K562 (cell line): Measurements from ENCODE around the gene NDP. TPM values are rescaled to one million over a fixed set of nuclear protein-coding genes. Genes with fewer than 3 reads are reported as not detected.

ENCODE experiments used
- ATAC-seq: fragments of 200-7000 bp; cut with Tn5 transposase; 3 replicates; pipeline ENCODE4 v1.9.1; 2020; ENCODE audit warnings: moderate library complexity
- BruUV-seq: library from RNA; stranded (reverse); fragments of 400-500 nt; replicated peaks from 2 replicates; lab custom pipeline; 2021; lab: Mats Ljungman, UMichigan
- CTCF ChIA-PET: fragments of 300-600 bp; formaldehyde crosslinking; extraction: SDS; loops from one replicate; lab custom pipeline; 2021; ENCODE audit warnings: low intra/inter-chr PET ratio; lab: Yijun Ruan, JAX
- POLR2A ChIA-PET: fragments of 300-600, 350-650 bp; sonication (Branson Sonifier 250); formaldehyde crosslinking; extraction: SDS; loops from one replicate; lab custom pipeline; 2021; ENCODE audit warnings: antibody characterized with exemption, inconsistent platforms; lab: Yijun Ruan, JAX
- DNase-seq, 4 experiments: peaks; one replicate each; pipeline versions ENCODE4 v3.0.0 to v3.0.0-alpha.2; 2011 to 2018; ENCODE audit warnings: low spot score in 3 of 4, mixed read lengths in 3 of 4; ENCODE audit errors: extremely low read depth in 1 of 4
- FAIRE-seq: peaks from 2 replicates; lab custom pipeline; 2011; peaks lifted over from hg19 to GRCh38; lab: Jason Lieb, UNC
- H2AFZ ChIP-seq: 2 replicates; pipeline ENCODE4 v1.6.0; 2011; ENCODE audit warnings: low read depth, low read length, control low read depth, inconsistent platforms
- H3K27ac ChIP-seq: fragments of 200-600 bp; 3 replicates; pipeline ENCODE4 v1.8.0; 2011; ENCODE audit warnings: low read depth, mild to moderate bottlenecking, control low read depth, inconsistent platforms, low read length, moderate library complexity, mixed read lengths; ENCODE audit errors: extremely low read depth
- H3K27me3 ChIP-seq, 2 experiments: fragments of 300-600 bp in 1 of 2; 2 replicates in 1 of 2; 3 replicates in 1 of 2; pipeline versions ENCODE4 v1.6.0 to v1.8.0; 2011; ENCODE audit warnings: inconsistent platforms in 2 of 2, low read length in 2 of 2, mild to moderate bottlenecking in 1 of 2, mixed read lengths in 1 of 2, moderate library complexity in 1 of 2; ENCODE audit not compliant: control insufficient read depth in 2 of 2, insufficient read depth in 2 of 2
- H3K36me3 ChIP-seq: fragments of 300-600 bp; 3 replicates; pipeline ENCODE4 v1.8.0; 2011; ENCODE audit warnings: mild to moderate bottlenecking, low read length, inconsistent platforms; ENCODE audit not compliant: control insufficient read depth, insufficient read depth
- H3K4me1 ChIP-seq, 2 experiments: fragments of 200-600 bp in 1 of 2; replicated peaks in 1 of 2; 2 replicates in 1 of 2; 3 replicates in 1 of 2; pipeline versions ENCODE4 v1.5.1 to v1.8.0; 2011; ENCODE audit warnings: inconsistent platforms in 2 of 2, low read length in 2 of 2, mild to moderate bottlenecking in 1 of 2, mixed read lengths in 1 of 2, moderate library complexity in 1 of 2; ENCODE audit not compliant: control insufficient read depth in 2 of 2, insufficient read depth in 2 of 2
- H3K4me2 ChIP-seq: 2 replicates; pipeline ENCODE4 v1.6.1; 2011; ENCODE audit warnings: low read length, control low read depth, inconsistent platforms, mixed read lengths; ENCODE audit not compliant: insufficient read depth
- H3K4me3 ChIP-seq: fragments of 200-600 bp; sonication (generic), shearing (Covaris generic); 2 replicates; pipeline ENCODE4 v1.5.1; 2016; ENCODE audit warnings: control low read depth, inconsistent platforms
- H3K79me2 ChIP-seq: fragments of 200-600 bp; 3 replicates; pipeline ENCODE4 v1.8.0; 2011; ENCODE audit warnings: low read length, inconsistent platforms; ENCODE audit not compliant: control insufficient read depth, insufficient read depth
- H3K9ac ChIP-seq, 2 experiments: 2 replicates each; pipeline versions ENCODE4 v1.6.0 to v1.6.1; 2011; ENCODE audit warnings: low read depth in 2 of 2, low read length in 2 of 2, control low read depth in 1 of 2, inconsistent platforms in 1 of 2, mild to moderate bottlenecking in 1 of 2, mixed read lengths in 1 of 2; ENCODE audit not compliant: insufficient read depth in 1 of 2
- H3K9me1 ChIP-seq: one replicate; pipeline ENCODE4 v1.6.0; 2011; ENCODE audit warnings: inconsistent platforms, mild to moderate bottlenecking, low read length, moderate library complexity; ENCODE audit not compliant: control insufficient read depth, insufficient read depth
- H3K9me3 ChIP-seq: replicated peaks from 2 replicates; pipeline ENCODE4 v1.5.1; 2011; ENCODE audit warnings: low read depth, low read length, inconsistent platforms; ENCODE audit not compliant: control insufficient read depth, insufficient read depth
- H4K20me1 ChIP-seq: replicated peaks from 2 replicates; pipeline ENCODE4 v1.6.1; 2011; ENCODE audit warnings: low read length, inconsistent platforms, mixed read lengths; ENCODE audit not compliant: control insufficient read depth, insufficient read depth
- CREB1 ChIP-seq, 2 experiments: sonication (generic) in 1 of 2; formaldehyde crosslinking in 1 of 2; IDR thresholded peaks; 2 replicates each; pipeline versions ENCODE4 v1.6.1 to v1.8.0; 2012 to 2022; ENCODE audit warnings: inconsistent platforms in 1 of 2, mild to moderate bottlenecking in 1 of 2, missing genetic modification reagents in 1 of 2, moderate library complexity in 1 of 2
- E2F8 ChIP-seq: fragments of 450-650 bp; IDR thresholded peaks from 2 replicates; pipeline ENCODE4 v1.7.1; 2018; ENCODE audit warnings: mild to moderate bottlenecking, low read depth; ENCODE audit not compliant: partially characterized antibody
- HDAC1 ChIP-seq, 2 experiments: fragments of 450-650 bp; IDR thresholded peaks; 2 replicates each; pipeline ENCODE4 v1.6.1; 2016 to 2017; ENCODE audit warnings: inconsistent platforms in 1 of 2, mild to moderate bottlenecking in 1 of 2, moderate library complexity in 1 of 2
- MCM3 ChIP-seq: fragments of 450-650 bp; IDR thresholded peaks from 2 replicates; pipeline ENCODE4 v1.6.1; 2016
- NR4A1 ChIP-seq, 2 experiments: fragments of 250-450 bp in 1 of 2; fragments of 450-650 bp in 1 of 2; sonication (Bioruptor Pico) in 1 of 2; IDR thresholded peaks; 2 replicates each; pipeline versions ENCODE4 v1.4.0 to v1.6.1; 2016 to 2020; ENCODE audit warnings: mild to moderate bottlenecking in 2 of 2, missing compliant biosample characterization in 1 of 2, missing genetic modification characterization in 1 of 2, moderate library complexity in 1 of 2
- PPARD ChIP-seq: fragments of 250-450 bp; sonication (Bioruptor Pico); IDR thresholded peaks from 2 replicates; pipeline ENCODE4 v1.8.0; 2022; ENCODE audit warnings: inconsistent platforms, mild to moderate bottlenecking, moderate library complexity
- RBBP5 ChIP-seq: fragments of 200-600 bp; sonication (generic); IDR thresholded peaks from 2 replicates; pipeline ENCODE4 v1.6.1; 2012; ENCODE audit warnings: borderline replicate concordance, mild to moderate bottlenecking, low read length, control low read depth, inconsistent platforms; ENCODE audit not compliant: insufficient read depth, poor library complexity, severe bottlenecking
- TRIM24 ChIP-seq, 2 experiments: fragments of 450-650 bp; IDR thresholded peaks; 2 replicates each; pipeline ENCODE4 v1.6.1; 2016
- YY1 ChIP-seq, 3 experiments: IDR thresholded peaks; 2 replicates each; pipeline ENCODE4 v1.6.1; 2011; ENCODE audit warnings: low read length in 2 of 3, mild to moderate bottlenecking in 2 of 3, moderate library complexity in 2 of 3, borderline replicate concordance in 1 of 3, control low read depth in 1 of 3, low read depth in 1 of 3; ENCODE audit not compliant: insufficient read depth in 3 of 3, insufficient replicate concordance in 2 of 3, control insufficient read depth in 1 of 3, insufficient read length in 1 of 3; ENCODE audit errors: extremely low read depth in 1 of 3
- ZNF316 ChIP-seq: fragments of 450-650 bp; IDR thresholded peaks from 2 replicates; pipeline ENCODE4 v1.6.1; 2016
- ZNF444 ChIP-seq: fragments of 250-450 bp; sonication (Bioruptor Pico); IDR thresholded peaks from 2 replicates; pipeline ENCODE4 v1.4.0; 2020; ENCODE audit warnings: mild to moderate bottlenecking, moderate library complexity
- ZNF695 ChIP-seq: fragments of 450-650 bp; formaldehyde crosslinking; IDR thresholded peaks from 2 replicates; pipeline ENCODE4 v1.4.0; 2020; ENCODE audit warnings: mild to moderate bottlenecking, moderate library complexity
- ZNF778 ChIP-seq: fragments of 450-650 bp; formaldehyde crosslinking; IDR thresholded peaks from 2 replicates; pipeline ENCODE4 v1.4.0; 2020; ENCODE audit warnings: mild to moderate bottlenecking, moderate library complexity
- WGBS: fragments of 100-300 bp; shearing (Covaris generic); methylation state at CpG from one replicate; pipeline ENCODE4 v1.1.6; 2016; ENCODE audit warnings: low coverage, mixed read lengths; ENCODE audit not compliant: insufficient coverage; ENCODE audit errors: missing lambda C conversion rate; 5-methylcytosine and 5-hydroxymethylcytosine counted together
- in situ Hi-C: fragments of 300-500 bp; cut with MboI; formaldehyde crosslinking; loops from 4 replicates; pipeline ENCODE4 v1.15.0; 2018; ENCODE audit warnings: inconsistent platforms, mixed read lengths
- intact Hi-C: fragments of 100-400 bp; cut with micrococcal nuclease; formaldehyde crosslinking; loops from 2 replicates; pipeline ENCODE4 v1.14.2; 2022
- polyA plus RNA-seq, 8 experiments: library from polyadenylated mRNA; depleted of rRNA in 4 of 8; stranded (reverse) in 5 of 8; unstranded in 3 of 8; fragments of >200 nt; fragmentation: Nextera tagmentation in 2 of 8; fragmentation: Illumina TruSeq in 1 of 8; extraction: Ambion mirVana in 2 of 8; extraction: Trizol in 1 of 8; gene quantifications; 2 replicates each; pipeline versions ENCODE4 v1.2.1 to v1.2.3, GENCODE V29; 2011 to 2014; ENCODE audit warnings: inconsistent platforms in 1 of 8, missing spikeins in 1 of 8
- total RNA-seq, 7 experiments: library from RNA; depleted of rRNA in 6 of 7; stranded (reverse); fragments of >200 nt in 6 of 7; fragmentation: Illumina TruSeq in 2 of 7; extraction: Trizol in 2 of 7; gene quantifications; 2 replicates each; pipeline versions ENCODE4 v1.2.1 to v1.2.3, GENCODE V29; 2011 to 2021; ENCODE audit warnings: low replicate concordance in 1 of 7

NDP gene
- total and polyA plus RNA-seq, 9 of the 15 experiments (the other 6 are each of a cell fraction or from before 2014, with no cell fraction given), result not detected

DNA sequence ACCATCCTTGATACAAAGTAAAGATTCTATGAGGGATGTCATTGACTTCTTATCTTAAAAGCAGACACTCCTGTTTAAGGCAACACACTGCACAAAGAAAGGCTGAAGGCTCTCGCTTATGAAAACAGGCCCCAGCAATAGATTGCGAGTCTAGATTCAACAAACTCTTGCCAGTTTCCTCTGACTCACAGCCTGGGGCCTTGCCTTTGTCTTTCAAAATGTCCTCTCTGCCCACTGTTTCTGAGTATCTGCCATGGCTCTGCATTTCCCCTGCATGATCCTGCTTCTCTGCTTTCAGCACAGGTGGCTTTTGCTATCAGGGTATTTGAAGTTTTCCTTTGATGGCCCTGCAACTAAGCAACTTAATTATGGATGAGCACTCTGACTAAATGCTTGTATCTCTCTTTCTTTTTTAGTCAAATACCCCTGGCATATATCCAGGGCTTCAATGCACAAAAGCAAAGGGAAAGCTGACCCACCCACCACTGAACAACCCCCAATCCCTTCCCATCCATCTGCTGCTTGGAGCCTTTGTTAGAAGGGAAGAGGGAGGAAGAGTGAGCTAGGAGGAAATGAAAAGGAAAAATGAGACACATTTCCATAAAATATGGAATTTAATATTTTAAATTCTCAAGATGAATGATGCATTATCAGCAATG, 32.2 kb downstream of the NDP start:
- BruUV-seq, result no TSS peak
- Histone ChIP-seq H3K27ac (no peak overlapping the region), H3K79me2 (no peaks in the 10 kb centered on the region), H3K9ac (no peak overlapping the region), H2AFZ (no peak overlapping the region), H3K4me3 (no peak overlapping the region), H3K9me3 (no peaks in the 10 kb centered on the region), H3K27me3 (no peaks in the 10 kb centered on the region), H3K4me2 (no peak overlapping the region), H3K4me1 (no peaks in the 10 kb centered on the region), H3K9me1 (no peaks in the 10 kb centered on the region), H4K20me1 (no peaks in the 10 kb centered on the region), H3K36me3 (no peaks in the 10 kb centered on the region)
- 6% methylated on average over 2 of the region's 2 CpGs for WGBS
- intact Hi-C loops (no loop called here), in situ Hi-C loops (no loop called here)
- TF ChIP-seq ZNF316 (no peak), HDAC1 (IDR thresholded peaks at IDR 0.05) (no peak), RBBP5 (no peak), NR4A1 (CRISPR knock-in tag; IDR thresholded peaks at IDR 0.05) (no peak), NR4A1 (tag; IDR thresholded peaks at IDR 0.05) (no peak), YY1 (IDR thresholded peaks at IDR 0.05; ENCODE audit: borderline replicate concordance in 1 of 3, control insufficient read depth in 1 of 3, extremely low read depth in 1 of 3, insufficient read depth in 3 of 3, insufficient read length in 1 of 3, insufficient replicate concordance in 2 of 3, low read depth in 1 of 3, low read length in 2 of 3) (no peak), CREB1 (IDR thresholded peaks at IDR 0.05) (no peak), CREB1 (CRISPR knock-in tag; IDR thresholded peaks at IDR 0.05) (no peak), PPARD (CRISPR knock-in tag) (no peak), MCM3 (no peak), TRIM24 (IDR thresholded peaks at IDR 0.05) (no peak), ZNF778 (no peak), ZNF695 (CRISPR knock-in tag) (no peak), E2F8 (no peak), ZNF444 (no peak)
- FAIRE-seq (no peak), ATAC-seq (no peak), DNase-seq (no peak)
- ChIA-PET POLR2A (interaction anchor here (0.7 kb wide), 2 partner anchors 59 to 965 kb away, joined by 3 to 4 read pairs; no protein-coding TSS in a partner anchor), CTCF (no interaction called here)
